ENCODE measurements around the gene SYTL5.

Gene SYTL5

DNA sequence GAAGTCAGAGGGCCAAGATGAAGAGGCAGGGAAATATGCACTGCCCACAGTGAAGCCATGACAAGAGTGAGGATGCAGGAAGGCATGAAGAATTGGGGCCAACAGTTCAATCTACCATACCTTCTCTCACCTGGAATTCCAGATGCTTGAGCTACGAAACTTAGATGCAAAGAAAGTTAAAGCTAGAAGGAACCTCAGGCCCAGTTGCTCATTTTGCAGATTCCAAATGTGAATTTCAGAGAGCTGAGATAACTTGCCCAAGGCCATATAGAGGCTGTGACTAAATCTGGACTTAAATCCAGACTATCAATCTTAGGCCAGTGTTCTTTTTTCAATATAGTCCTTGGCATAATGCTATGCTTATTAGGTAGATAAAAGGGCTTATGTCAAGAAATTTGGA lies 121.6 kb downstream of the SYTL5 start:
- Histone ChIP-seq H3K4me2 (no peak overlapping the region), H4K20me1 (no peaks in the 10 kb centered on the region), H3K36me3 (no peaks in the 10 kb centered on the region), H3K4me3 (no peak overlapping the region), H3K4me1 (no peaks in the 10 kb centered on the region), H3K27me3 (no peaks in the 10 kb centered on the region), H3K27ac (no peak overlapping the region), H3K9ac (no peak overlapping the region), H3K9me3 (no peaks in the 10 kb centered on the region)
- TF ChIP-seq Cebpa-rat (IDR thresholded peaks at IDR 0.05), result no peak

DNA sequence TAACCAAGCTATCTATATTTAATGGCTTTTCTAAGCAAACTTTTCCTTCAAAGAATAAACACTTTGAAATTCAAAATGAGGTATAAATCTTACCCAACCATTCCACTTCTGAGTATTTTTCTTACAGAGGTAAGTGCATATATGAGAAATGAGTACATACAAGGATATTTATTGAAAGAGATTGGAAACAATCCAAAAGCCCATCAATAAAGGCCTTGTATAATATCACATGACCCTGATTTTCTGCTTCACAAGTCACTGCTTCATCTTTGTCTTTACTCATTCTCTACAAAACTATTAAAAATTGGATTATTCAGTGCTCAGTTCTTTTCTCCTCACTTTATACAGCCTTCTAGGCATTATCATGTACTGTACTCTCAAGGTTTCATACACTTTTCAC lies 123.0 kb downstream of the SYTL5 start:
- Histone ChIP-seq H3K4me1 (no peaks in the 10 kb centered on the region), H3K4me2 (no peak overlapping the region), H3K9ac (no peak overlapping the region), H3K4me3 (no peak overlapping the region), H3K27me3 (no peaks in the 10 kb centered on the region), H3K36me3 (no peaks in the 10 kb centered on the region), H3K9me3 (no peaks in the 10 kb centered on the region), H3K27ac (no peak overlapping the region), H4K20me1 (no peaks in the 10 kb centered on the region)
- no peak for TF ChIP-seq Cebpa-rat (IDR thresholded peaks at IDR 0.05)

DNA sequence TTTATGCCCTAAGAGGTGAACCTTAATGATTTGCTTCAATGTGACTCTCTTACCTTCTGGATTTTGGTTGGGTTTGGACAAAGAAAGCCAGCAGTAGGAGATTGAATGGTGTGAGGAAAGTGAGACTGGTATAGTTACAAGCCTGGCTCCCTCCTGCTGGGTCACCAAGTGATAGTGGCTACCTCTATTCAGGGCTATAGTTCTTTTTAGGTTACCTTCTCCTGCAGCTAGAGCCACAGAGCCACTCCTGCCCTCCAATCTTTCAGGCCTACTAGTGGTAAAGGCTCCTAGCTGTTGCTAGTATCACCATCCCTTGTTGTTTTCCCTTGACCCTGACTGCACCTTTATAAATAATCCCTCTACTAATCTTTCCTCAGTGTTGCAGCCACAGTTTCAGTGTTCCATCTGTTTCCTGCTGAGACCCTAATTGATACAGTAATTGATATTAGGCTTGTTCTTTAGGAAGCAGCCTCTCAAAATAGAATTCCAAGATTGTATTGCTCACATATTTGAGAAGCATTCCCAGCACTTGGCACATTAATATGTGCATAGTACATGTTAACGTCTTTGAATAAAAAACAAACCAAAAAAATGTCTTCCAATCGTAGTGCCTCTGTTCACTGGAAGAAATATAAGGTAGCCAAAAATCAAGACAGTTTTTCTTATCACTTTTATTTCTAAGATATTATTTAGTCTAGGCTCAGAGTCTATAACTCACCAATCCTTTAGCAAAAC lies 132.0 kb downstream of the SYTL5 start:
- Histone ChIP-seq H3K27ac (no peak overlapping the region), H3K4me2 (no peak overlapping the region), H3K36me3 (no peaks in the 10 kb centered on the region), H4K20me1 (no peaks in the 10 kb centered on the region), H3K4me3 (no peak overlapping the region), H3K4me1 (no peaks in the 10 kb centered on the region), H3K27me3 (no peaks in the 10 kb centered on the region), H3K9me3 (no peaks in the 10 kb centered on the region), H3K9ac (no peak overlapping the region)
- TF ChIP-seq Cebpa-rat (IDR thresholded peaks at IDR 0.05), result no peak

DNA sequence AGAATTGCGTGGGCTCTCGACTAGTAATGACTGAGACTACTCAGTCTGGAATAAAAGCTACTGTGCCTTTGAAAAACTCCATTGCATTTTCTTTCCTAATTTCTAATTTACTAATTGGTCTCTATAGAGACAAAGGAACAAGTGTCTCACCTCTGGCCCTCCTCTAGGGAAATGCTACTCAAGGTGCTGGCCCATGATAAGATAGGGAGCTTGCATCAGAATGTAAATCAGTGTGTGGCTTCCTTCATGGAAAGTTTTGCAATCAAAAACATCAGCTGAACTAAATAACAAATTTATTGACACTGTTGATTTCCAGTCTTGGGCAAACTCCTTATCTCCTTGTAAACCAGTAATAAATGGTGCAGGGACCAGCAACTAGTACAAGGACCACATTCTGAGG lies 132.5 kb downstream of the SYTL5 start:
- no peak overlapping the region for H3K4me3 ChIP-seq
- H3K9ac ChIP-seq, result no peak overlapping the region
- no peaks in the 10 kb centered on the region for H3K9me3 ChIP-seq
- H3K4me1 ChIP-seq, result no peaks in the 10 kb centered on the region
- no peak overlapping the region for H3K4me2 ChIP-seq
- H3K36me3 ChIP-seq, result no peaks in the 10 kb centered on the region
- no peak for TF ChIP-seq Cebpa-rat (IDR thresholded peaks at IDR 0.05)
- no peaks in the 10 kb centered on the region for H4K20me1 ChIP-seq
- H3K27me3 ChIP-seq, result no peaks in the 10 kb centered on the region
- no peak overlapping the region for H3K27ac ChIP-seq

DNA sequence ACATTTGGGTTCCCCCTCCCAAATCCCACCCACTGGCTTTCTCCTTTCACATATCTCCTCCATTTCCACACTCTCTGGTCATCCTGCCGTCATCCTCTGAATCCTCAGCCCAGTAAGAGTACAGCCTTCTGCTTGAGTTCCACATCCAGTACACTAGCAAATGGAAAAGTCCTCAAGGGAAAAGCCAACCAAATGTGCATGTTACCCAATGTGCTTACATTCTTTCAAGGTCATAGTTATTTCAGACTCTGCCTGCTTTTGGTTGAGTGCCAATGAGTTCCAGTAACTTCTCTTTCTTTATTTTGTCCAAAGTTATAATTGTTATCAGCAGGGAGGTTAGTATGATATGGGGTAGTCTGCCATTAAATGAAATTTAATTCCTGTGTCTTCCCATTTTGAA lies 136.3 kb downstream of the SYTL5 start:
- H3K4me2 ChIP-seq, result no peak overlapping the region

DNA sequence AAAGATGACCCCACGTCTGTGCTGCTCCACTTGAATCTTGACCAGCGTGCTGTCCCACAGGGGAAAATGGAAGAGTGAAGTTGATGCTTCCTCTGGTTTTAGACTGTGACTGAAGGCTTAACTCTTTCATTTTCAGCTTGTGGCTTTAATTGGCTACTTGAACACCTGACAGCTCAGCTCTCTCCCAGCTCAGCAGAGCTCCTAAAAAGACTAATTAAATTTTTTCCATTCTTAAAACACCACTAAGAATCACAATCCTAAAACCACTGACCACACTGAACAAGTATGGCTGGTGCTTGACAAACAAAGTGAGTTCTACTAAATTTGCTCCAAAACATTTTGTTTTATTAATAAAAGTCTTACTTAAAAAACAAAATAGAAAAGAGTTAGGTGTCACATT lies 142.7 kb downstream of the SYTL5 start:
- Histone ChIP-seq H3K4me3 (no peak overlapping the region), H3K27me3 (no peaks in the 10 kb centered on the region), H3K9me3 (no peaks in the 10 kb centered on the region), H3K4me2 (no peak overlapping the region), H3K36me3 (no peaks in the 10 kb centered on the region), H3K9ac (no peak overlapping the region), H4K20me1 (no peaks in the 10 kb centered on the region), H3K27ac (no peak overlapping the region), H3K4me1 (peaks cover 13% of the 10 kb centered on the region)
- TF ChIP-seq Cebpa-rat (IDR thresholded peaks at IDR 0.05), result no peak

More for the DNA sequence above, 136.3 kb downstream of the SYTL5 start:
- H3K4me3 ChIP-seq, result no peak overlapping the region
- no peak for TF ChIP-seq Cebpa-rat (IDR thresholded peaks at IDR 0.05)
- no peaks in the 10 kb centered on the region for H3K9me3 ChIP-seq
- H3K4me1 ChIP-seq, result no peaks in the 10 kb centered on the region
- H3K27me3 ChIP-seq, result no peaks in the 10 kb centered on the region
- H3K27ac ChIP-seq, result no peak overlapping the region
- no peaks in the 10 kb centered on the region for H4K20me1 ChIP-seq
- no peak overlapping the region for H3K9ac ChIP-seq
- H3K36me3 ChIP-seq, result no peaks in the 10 kb centered on the region

DNA sequence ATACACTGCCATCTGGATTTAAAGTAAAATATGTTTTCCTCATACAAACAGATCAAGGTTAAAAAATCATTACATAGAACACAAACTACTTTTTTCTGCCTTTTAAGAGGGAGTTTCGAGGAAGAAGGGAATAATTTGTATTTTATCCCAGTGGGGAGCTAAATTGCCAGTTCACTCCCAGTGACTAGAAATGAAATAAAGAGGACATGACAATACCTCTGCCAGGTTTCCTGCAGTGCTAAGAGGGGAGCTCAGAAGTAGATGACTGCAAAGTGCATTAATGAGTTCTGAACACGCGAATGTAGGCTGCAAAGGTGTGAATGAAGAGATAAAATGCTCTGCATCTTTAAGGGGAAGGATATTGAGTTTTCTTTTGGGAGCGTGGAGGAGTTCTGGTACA lies 144.6 kb downstream of the SYTL5 start:
- H4K20me1 ChIP-seq, result no peaks in the 10 kb centered on the region
- TF ChIP-seq Cebpa-rat (IDR thresholded peaks at IDR 0.05), result no peak
- no peak overlapping the region for H3K4me3 ChIP-seq

DNA sequence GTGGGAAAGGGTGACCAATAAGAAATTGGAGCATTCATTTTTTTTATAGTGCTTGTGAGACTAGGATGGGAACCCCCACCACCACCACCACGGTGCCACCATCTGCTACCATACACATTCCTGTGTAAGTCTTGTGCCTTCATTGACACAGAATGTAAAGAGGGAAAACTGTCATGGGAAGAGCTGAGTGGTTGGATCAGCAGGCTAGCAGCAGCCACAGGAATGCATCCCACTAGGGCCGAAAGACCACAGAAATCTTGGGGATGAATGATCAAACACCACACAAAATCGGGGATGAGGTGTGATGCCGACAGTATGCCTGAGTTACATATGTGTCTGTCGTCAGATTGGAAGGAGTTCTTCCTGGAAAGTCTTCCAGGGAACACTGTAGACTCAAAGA lies 145.1 kb downstream of the SYTL5 start:
- Histone ChIP-seq H3K4me2 (no peak overlapping the region), H3K9me3 (no peaks in the 10 kb centered on the region), H3K36me3 (no peaks in the 10 kb centered on the region), H3K9ac (no peak overlapping the region), H3K27me3 (no peaks in the 10 kb centered on the region), H4K20me1 (no peaks in the 10 kb centered on the region), H3K4me3 (no peak overlapping the region), H3K4me1 (peaks cover 13% of the 10 kb centered on the region), H3K27ac (no peak overlapping the region)
- no peak for TF ChIP-seq Cebpa-rat (IDR thresholded peaks at IDR 0.05)

More for the DNA sequence above, 144.6 kb downstream of the SYTL5 start:
- H3K27ac ChIP-seq, result no peak overlapping the region
- H3K4me2 ChIP-seq, result no peak overlapping the region
- no peaks in the 10 kb centered on the region for H3K9me3 ChIP-seq
- no peaks in the 10 kb centered on the region for H3K27me3 ChIP-seq
- H3K36me3 ChIP-seq, result no peaks in the 10 kb centered on the region
- no peak overlapping the region for H3K9ac ChIP-seq
- H3K4me1 ChIP-seq, result peaks cover 13% of the 10 kb centered on the region

DNA sequence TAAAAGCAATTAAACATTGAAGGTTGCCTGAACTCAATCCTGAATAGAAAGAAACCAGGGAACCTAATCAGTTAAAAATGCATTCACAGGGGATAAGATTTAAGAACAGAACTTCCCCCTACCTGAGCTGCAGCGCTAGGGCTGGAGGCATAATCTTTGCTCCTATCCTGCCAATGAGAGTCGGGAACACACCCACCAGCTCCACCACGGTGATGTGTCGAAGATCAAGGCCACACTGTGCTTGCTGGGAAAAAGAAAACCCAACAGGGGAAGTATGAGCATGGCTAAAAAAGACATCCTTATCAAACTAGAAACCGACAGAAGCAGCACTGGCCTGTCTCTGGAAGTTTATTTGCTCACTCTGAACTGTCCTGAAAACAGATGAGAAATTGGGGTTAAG lies 148.0 kb downstream of the SYTL5 start:
- Histone ChIP-seq H3K4me3 (no peak overlapping the region), H3K4me1 (peaks cover 13% of the 10 kb centered on the region), H3K4me2 (no peak overlapping the region), H3K36me3 (no peaks in the 10 kb centered on the region), H3K9ac (no peak overlapping the region), H3K27me3 (no peaks in the 10 kb centered on the region), H3K27ac (no peak overlapping the region), H3K9me3 (no peaks in the 10 kb centered on the region), H4K20me1 (no peaks in the 10 kb centered on the region)
- no peak for TF ChIP-seq Cebpa-rat (IDR thresholded peaks at IDR 0.05)

DNA sequence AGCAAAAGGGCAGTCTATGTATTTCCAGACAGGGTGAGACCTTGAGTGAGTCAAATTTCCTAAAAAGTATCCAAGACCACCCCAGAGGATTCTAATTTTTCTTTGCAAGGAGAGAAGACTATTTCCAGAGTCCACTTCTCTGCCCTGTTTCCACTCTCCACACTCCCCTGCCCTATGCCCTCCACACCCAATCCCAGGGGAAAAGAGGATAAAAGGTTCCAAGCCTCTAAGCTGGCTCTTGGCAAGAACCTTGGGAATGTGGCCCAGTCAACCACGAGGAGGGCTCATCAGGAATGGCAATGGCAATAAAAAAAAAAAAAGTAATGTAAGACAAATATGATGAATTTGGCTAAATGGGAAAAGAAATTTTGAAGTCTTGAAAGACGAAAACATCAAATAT lies 148.5 kb downstream of the SYTL5 start:
- H3K4me2 ChIP-seq, result no peak overlapping the region
- H3K9me3 ChIP-seq, result no peaks in the 10 kb centered on the region
- H3K36me3 ChIP-seq, result no peaks in the 10 kb centered on the region
- no peaks in the 10 kb centered on the region for H3K27me3 ChIP-seq
- H3K9ac ChIP-seq, result no peak overlapping the region
- no peak overlapping the region for H3K27ac ChIP-seq
- TF ChIP-seq Cebpa-rat (IDR thresholded peaks at IDR 0.05), result no peak
- no peak overlapping the region for H3K4me3 ChIP-seq
- peaks cover 10% of the 10 kb centered on the region for H3K4me1 ChIP-seq
- no peaks in the 10 kb centered on the region for H4K20me1 ChIP-seq

DNA sequence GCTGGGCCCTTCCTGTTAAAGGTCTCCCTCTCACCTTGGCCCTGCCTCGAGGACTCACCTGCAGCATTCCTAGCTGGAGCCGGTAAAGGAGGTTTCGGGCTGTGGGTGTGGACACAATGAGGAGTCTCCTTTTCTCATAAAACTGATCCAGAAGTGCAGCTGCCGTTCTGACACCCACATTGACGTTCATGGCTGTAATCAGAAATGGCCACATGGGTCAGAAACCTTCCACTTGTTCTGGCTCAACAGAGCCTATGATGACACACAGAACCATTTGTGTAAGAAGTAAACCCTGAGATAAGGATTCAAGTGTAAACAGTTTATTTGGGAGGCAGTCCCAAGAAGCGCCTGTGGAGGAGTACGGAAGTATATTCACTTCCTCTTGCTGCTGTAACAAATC lies 150.5 kb downstream of the SYTL5 start:
- Histone ChIP-seq H3K27me3 (no peaks in the 10 kb centered on the region), H3K9ac (no peak overlapping the region)
- no peak for TF ChIP-seq Cebpa-rat (IDR thresholded peaks at IDR 0.05)

More for the DNA sequence above, 150.5 kb downstream of the SYTL5 start:
- no peaks in the 10 kb centered on the region for H3K36me3 ChIP-seq
- H3K4me2 ChIP-seq, result no peak overlapping the region
- no peak overlapping the region for H3K4me3 ChIP-seq
- H3K4me1 ChIP-seq, result no peaks in the 10 kb centered on the region
- H3K9me3 ChIP-seq, result no peaks in the 10 kb centered on the region
- H3K27ac ChIP-seq, result no peak overlapping the region
- H4K20me1 ChIP-seq, result no peaks in the 10 kb centered on the region
